Activated effector memory CD4-positive, alpha-beta T cell treated with Interleukin-2 at 50 U/mL for 16 hours (primary cell): ENCODE results near the gene PCNX1.
"Not testable (repeated sequence)": the region's sequence is repeated elsewhere in the genome, so short reads cannot be mapped to it uniquely, and the experiment has no call there.

ENCODE experiments used
- DNase-seq: peaks from one replicate; pipeline ENCODE4 v3.0.0-alpha.2; 2020

Gene PCNX1

DNA sequence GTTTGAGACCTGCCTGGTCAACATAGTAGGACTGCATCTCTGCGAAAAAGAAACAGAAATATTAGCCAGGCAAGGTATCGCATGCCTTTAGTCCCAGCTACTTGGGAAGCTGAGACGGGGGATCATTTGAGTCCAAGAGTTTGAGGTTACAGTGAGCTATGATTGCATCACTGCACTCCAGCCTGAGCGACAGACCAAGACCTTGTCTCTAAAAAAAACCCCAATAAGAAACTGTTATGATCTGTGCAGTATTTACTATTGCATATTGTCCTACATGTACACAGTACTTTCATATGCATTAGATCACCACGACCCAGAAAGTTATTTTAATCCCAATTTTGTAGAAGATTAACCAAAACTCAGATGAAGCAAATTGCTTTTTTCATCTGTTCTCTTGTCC lies 187.5 kb downstream of the PCNX1 start:
- no peak for DNase-seq

DNA sequence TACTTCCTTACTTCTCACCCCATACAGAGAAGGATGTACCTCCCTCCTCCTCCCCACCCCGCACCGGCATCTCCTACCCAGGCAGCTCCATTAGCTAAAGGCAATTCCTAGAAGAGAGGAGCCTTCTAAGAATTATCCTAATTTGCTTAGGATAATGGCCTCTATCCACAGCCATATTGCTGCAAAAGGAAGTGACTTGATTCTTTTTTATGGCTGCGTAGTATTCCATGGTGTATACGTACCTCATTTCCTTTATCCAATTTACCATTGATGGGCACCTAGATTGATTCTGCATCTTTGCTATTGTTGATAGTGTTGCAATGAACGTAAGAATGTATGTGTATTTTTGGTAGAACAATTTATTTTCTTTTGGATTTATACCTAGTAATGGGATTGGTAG lies 189.7 kb downstream of the PCNX1 start:
- no peak for DNase-seq

DNA sequence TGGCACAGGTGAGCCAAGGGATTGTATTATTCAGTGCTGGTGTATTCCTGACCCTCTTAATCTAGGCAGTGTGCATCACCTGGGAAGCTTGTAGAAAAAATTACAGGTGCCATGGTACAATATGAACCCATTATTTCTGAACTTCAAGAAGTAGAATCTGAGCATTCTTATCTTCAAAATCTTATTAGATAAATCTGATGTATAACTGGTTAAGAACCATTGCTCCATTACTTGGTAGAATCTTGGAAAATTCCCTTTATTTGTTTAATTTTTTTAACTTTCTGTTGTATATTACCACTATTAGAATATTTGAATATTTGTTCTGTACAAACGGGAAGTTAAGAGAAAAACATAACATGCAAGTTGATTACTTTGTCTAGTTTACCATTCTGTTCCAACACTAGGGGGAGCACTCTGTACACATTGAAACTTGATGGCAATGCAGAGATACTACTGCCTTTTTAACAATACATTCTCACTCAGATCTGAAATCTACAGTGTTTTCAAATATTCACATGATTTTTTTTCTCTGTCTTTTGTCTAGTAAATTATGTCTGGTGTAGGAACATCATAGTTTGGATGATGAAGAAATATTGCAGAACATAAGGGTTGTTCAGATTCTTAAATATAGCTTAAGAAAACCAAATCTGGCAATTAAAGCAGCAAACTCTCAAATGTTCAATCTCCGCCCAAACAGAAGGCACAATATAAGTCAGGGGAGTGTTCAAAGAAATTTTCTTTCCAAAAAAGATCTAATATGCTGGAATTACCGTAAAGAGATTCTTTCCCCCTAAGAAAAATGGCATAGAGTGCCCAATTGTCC lies 196.6 kb downstream of the PCNX1 start:
- no peak for DNase-seq

DNA sequence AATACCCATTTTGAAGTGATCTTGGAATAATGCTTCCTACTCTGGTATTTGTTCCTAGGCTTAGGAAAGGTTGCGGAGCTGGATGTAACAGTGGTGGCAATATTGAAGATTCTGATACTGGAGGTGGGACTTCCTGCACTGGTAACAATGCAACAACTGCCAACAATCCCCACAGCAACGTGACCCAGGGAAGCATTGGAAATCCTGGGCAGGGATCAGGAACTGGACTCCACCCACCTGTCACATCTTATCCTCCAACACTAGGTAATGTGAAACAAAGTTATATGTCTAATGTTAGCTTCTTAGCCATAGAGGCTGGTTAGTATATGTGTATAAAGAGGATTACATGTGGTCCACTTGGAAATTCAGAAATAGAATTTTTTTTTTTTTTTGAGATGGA lies 197.9 kb downstream of the PCNX1 start:
- DNase-seq: no peak

DNA sequence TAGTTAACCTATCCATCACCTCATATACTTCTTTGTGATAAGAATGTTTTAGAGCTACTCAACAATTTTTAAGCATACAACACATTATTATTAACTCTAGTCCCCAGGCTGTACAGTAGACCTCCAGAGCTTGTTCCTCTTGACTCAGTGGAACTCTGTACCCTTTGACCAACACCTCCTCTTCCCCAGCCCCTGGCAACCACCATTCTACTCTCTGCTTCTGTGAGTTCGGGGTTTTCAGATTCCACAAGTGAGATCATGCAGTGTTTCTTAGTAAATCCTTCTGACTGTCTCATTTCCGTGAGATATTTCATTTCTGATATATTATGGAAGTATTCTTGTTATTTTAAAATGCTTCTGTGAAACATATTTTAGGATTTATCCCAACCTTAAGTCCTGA lies 200.7 kb downstream of the PCNX1 start:
- no peak for DNase-seq

DNA sequence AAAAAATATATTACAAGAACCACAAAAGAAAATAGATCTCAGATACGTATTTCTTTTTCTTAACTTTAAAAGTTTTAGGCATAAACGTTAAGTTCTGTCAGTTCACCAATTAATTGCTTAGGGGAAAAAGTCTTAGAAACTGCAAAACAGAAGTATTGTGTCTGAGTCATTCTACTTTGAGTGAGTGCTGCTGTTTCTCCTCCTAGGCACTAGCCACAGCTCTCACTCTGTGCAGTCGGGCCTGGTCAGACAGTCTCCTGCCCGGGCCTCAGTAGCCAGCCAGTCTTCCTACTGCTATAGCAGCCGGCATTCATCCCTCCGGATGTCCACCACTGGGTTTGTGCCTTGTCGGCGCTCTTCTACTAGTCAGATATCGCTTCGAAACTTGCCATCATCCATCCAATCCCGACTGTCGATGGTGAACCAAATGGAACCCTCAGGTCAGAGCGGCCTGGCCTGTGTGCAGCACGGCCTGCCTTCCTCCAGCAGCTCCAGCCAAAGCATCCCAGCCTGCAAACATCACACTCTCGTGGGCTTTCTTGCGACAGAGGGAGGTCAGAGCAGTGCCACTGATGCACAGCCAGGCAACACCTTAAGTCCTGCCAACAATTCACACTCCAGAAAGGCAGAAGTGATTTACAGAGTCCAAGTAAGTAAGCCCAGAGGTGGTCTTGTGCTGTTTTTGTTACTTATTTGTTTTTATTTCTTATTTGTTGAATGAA lies 201.3 kb downstream of the PCNX1 start:
- no peak for DNase-seq

DNA sequence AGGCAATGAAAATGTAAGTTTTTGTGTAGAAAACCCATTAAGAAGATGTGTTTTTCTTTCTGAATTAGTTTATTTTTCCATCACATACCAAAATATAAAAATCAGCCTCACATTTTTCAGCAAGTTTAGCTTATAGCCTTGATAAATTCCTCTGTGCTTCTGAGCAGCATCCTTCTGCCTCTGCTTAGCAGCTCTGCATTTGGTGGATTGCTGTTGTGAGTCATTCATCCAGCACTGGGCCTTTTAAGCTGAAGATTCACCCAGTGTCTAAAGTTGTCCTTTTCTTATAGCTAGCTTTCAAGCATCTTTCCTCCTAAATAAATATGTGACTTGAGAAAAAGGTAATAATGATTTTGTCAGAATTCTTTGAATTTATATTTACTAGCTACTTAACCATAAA lies 206.1 kb downstream of the PCNX1 start:
- no peak for DNase-seq

DNA sequence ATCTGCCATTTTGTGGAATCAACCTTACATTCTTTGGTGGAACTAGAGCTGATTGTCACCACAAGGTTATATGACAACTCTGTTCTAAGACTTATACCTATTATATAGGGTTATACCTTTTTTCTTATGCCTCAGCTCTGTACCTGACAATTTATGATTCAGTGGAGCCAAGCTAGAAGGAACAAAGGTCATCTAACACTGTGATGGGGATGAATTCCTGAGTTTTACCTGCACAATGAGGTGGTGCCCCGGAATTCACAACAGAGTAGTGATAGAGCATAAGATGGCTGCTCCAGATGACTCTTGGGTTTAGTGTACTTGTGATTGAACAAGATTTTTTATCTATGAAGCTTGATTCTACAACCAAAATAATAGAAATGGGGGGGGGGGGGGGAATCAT lies 207.3 kb downstream of the PCNX1 start:
- DNase-seq: no peak

DNA sequence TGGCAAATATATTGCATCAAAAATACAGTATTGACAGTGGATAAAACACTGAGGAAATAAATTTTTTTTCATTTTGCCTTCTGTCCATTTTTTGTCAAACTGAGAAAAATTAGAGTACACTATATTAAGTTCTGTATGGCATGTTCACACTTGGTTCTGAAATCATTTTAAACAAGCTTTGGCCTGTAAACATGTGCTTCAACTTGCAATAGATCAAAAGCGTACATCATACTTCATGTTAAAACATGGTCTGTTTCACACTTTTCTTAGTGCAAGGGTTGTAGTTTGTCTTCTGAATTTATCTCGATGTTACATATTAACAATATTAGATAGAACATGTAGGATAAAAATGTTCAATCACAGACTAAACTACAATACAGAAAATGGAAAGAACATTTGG lies 208.0 kb downstream of the PCNX1 start:
- no peak for DNase-seq

DNA sequence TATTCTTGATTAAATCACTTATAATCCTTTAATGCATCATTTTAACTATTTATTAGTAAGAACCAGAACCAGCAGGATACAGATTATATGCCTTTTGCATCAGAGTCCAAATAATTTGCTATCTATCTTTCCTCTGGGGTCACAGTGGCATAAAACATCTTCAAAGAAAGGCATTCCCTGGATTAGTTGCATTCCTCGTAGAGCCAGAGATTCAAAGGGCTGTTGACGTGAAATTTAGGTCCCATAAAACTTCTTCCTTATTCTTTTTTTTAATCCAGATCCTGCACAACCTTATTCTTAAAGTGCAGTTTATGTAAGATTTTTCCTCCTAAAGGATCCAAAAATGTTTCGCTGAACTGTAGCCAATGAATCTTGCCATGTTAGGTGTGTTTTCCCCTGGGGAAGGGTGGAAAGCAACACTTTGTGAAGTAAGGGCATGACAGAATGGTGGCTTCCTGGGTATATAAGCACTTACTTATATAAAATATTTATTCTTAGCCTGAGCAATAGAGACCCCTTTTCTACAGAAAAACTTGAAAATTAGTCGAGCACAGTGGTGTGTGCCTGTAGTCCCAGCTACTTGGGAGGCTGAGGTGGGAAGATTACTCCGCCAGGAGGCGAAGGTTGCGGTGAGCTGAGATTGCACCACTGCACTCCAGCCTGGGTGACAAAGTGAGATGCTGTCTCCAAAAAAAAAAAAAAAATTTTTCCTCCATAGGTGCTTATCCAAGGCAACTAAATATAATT lies 208.7 kb downstream of the PCNX1 start:
- no peak for DNase-seq

DNA sequence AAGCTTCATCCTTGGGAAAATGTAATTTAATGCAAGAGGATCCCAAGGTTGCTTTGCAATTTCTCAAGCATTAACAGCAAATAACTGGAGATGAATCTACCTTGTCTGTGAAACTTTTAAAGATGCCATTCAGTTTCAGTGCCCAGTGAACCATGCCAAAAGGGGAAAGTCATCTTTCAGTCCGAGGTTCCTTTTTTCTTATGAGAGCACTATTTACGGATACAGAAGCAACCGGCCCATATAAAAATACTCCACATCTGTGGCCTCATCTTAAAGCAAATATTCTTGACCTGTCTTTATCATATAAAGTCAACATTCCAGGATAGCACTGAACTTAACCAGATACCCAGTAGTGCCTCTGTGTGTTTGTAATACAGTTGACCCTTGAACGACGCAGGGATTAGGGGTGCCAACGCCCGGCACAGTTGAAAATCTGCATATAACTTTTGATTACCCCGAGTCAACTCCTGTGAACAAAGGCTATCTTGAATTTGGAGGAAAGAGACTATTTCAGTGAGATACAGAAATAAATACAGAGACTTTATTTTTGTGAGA lies 209.4 kb downstream of the PCNX1 start:
- no peak for DNase-seq

DNA sequence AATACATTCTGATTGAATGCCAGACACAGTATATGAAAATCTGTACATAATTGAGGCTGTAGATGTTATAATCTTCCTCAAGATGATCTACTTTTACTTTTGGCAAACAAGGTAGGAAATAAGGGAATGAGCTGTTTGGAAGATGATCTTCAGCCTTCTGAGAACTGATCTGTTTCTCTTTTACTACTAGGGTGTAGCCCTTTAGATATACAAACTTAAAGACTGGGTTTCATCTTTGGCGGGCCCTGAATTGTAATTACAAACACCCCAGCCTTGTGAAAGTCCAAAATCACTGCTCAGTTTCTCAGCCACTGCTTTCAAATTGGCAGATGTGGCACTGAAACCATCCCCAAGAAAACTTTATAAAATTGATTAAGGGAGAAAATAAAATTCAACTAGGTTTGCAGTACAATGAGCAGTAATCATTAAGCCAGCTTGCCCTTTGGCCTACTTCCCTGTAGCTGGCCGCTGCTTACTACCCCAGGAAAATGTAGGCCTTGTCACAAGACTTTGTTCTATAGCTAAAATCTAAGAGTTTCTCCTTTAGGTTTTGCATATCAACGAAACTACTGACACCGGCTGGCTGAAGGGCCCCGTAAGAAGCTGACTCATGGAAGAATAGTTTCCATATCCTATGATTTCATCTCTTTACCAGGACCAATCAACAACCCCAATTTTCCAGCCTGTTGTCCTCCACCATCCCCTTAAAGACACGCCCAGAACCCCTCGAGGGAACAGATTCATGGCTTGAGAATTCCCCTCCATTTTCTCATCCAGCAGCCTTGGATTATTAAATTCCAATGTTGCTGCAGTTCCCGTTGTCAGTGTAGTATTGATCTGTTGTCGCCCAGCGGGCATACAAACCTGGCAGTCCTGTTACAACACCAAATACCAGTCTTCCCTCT lies 210.8 kb downstream of the PCNX1 start:
- DNase-seq: no peak

DNA sequence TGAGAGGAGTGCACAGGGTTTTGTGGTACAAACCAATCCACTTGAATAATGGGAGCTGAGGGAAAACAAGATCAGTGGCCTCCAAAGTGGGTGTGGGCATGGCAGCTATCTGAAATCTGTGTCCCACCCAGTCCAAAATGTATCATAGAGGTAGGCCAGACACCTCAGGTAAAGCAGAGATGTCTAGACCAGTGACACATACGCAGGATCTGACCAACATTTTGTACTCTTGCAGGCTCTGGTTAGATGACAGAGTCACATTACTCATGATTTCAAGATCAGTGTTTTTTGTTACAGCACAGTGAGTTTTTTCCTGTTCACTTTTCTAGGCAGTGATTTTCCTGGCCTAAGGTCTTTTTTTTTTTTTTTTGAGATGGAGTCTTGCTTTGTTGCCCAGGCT lies 211.8 kb downstream of the PCNX1 start:
- no peak for DNase-seq

DNA sequence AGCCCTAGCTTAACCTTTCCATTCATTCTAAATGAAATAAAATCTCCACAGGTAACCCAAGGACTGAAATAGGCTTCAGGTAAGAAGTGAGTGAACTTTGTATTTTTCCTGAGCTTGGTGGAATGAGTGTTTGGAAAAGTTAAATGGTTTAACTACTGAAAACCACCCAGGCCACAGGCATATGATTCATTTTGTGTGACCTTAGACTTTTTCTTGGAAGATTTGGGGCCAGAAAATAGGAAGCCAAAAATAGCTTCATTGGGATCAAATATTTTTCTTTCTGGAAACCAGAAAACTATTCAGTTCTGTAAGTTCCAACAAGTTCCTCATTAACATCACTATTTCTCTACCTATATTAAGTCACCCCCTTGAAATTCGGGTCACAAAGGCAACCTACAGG lies 212.6 kb downstream of the PCNX1 start:
- DNase-seq: no peak

DNA sequence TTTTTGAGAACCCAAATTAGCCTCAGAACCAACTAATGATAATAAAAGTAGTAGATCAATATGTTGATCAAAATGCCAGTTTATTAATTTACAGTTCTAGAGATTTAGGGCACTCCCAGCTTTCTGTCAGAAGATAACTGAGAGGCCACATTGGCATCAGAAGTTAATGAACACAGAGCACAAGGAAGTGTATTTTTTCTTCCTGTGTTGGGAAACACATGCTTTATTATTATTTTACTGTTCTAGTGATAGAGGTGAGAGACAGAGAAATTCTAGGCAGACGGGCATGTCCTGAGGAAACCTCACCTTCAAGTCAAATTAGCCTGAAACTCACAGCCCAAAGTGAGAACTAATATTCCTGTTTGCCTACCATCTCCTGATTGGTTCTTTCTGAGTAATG lies 213.7 kb downstream of the PCNX1 start:
- DNase-seq: no peak

DNA sequence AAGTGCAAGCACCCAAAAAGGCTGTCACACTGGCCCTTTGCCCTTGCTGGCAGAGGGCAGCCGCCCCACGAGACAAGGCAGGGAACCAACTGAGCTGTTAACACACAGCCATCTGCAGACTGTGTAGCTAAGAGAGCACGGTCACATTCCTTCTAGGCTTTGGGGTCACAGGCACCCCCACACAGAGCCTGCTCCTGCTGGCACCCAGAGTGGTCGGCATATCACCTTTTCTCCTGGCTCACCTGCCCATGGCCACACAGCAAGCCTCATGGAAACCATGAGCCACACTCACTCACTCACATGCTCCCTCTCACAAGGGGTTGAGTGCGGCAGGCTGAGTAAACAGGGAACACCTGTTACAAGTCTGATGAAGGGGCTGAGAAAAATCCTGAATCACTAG lies 214.5 kb downstream of the PCNX1 start:
- DNase-seq: no peak

DNA sequence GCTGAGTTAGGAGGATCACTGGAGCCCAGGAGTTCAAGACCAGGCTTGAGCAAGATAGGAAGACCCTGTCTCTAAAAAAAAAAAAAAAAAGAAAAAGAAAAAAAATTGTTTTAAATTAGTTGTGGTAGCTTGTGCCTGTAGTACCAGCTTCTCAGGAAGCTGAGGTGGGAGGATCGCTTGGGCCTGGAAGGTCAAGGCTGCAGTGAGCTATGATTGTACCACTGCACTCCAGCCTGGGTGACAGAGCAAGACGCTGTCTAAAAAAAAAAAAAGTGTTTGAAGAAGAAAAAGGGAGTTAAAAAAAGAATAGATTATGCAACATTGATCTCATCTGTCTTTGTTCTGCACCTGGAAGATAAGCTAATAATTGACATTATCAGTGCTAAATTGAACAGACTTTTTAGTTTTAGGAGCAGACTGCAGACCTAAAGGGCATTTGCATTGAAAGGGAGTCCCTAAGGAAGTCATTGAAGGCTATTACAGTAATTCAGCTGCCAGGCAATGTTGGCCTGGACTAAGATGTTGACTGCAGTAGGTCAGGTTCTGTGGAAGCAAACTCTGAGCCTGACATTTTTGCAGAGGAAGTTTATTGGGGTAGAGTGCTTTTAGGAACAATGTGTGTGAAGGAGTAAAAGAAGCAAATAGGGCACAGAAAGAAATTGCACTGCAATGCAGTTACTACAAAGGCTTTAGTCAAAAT lies 215.8 kb downstream of the PCNX1 start:
- DNase-seq: no peak

DNA sequence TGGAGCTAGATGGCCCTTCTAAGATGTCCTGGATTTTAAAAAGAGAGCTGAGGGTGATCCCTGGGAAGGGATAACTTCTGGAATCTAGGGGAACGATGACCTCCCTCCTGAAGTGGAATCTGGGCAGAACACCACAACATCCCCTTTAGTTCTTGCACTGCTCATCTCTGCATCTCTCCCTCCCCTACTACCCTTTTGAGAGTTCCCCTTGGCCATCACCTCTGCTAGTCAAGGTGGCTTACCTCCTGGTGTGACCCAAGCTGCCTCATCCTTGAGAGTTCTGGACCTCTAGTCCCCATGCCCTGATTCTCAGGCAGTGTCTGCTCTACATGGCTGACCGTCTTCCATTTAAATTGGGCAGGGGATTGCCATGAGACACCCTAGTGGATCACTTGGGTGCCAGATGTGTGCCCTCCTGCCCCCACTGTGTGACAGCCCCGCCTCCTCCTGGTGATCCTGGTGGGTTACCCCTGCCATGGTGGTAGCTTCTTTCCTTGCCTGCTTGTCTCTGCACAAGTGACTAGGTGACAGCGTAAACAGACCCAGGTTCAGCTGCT lies 216.4 kb downstream of the PCNX1 start:
- DNase-seq: no peak

DNA sequence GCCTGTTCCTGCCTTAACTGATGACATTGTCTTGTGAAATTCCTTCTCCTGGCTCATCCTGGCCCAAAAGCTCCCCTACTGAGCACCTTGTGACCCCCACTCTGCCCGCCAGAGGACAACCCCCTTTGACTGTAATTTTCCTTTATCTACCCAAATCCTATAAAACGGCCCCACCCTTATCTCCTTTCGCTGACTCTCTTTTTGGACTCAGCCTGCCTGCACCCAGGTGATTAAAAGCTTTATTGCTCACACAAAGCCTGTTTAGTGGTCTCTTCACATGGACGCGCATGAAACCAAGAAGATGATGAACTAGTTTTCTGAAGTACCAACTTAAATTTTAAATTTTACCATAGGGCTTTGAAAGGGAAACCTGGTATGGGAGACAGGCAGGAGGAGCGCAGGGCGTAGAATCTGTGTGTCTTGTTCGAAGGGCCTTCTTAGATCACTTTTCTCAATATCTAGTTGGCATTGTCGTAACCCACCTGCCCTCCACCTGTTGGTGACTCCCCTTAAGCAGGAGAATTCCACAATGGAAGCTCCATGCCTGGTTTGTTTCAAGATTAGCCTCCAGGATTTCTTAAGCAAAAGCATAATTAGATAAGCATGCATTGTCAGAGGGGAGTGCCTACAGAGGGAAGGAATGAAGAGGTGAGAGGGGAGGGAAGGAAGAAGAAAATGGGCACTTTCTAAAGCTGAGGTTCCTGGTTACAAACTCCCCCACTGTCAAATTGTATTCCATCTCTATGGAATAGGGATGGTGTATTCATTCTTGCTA lies 222.6 kb downstream of the PCNX1 start:
- not testable (repeated sequence) for DNase-seq

DNA sequence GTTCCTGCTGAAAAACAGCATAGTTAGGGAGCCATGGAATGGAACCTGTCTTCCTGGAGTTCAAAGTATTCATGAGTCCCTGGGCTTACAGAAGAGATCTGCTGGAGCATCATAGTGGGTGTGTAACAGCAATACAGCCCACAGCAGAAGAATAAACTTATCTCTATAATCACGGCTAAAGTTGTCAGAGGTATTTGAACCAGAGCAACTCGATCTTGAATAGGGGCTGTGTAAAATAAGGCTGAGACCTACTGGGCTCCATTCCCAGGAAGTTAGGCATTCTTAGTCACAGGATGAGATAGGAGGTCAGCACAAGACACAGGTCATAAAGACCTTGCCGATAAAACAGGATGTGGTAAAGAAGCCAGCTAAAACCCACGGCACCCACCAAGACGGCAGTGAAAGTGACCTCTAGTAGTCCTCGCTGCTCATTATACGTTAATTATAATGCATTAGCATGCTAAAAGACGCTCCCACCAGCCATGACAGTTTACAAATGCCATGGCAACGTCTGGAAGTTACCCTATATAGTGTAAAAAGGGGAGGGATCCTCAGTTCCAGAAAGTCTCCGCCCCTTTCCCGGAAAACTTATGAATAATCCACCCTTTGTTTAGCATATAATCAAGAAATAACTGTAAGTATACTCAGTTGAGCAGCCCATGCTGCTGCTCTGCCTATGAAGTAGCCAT lies 223.4 kb downstream of the PCNX1 start:
- no peak for DNase-seq
